Right lobe of liver (tissue), 6 donors: ENCODE results near the gene SH3RF2. TPM values are rescaled to one million over a fixed set of nuclear protein-coding genes. Genes with fewer than 3 reads are reported as not detected.
"Not testable (repeated sequence)": the region's sequence is repeated elsewhere in the genome, so short reads cannot be mapped to it uniquely, and the experiment has no call there.

Source experiments
- ATAC-seq, 4 donors: fragments of 200-7000 bp; cut with Tn5 transposase; one replicate each; pipeline ENCODE4 v1.9.1; 2020; ENCODE audit warnings: mild to moderate bottlenecking in 4 of 4, moderate library complexity in 4 of 4
- DNase-seq, 3 donors: peaks; one replicate each; pipeline ENCODE4 v3.0.0-alpha.2; 2020
- H3K27ac ChIP-seq, 3 donors: fragments of 200-600 bp; one replicate each; pipeline ENCODE4 v1.8.0; 2022
- H3K27me3 ChIP-seq, 2 donors: fragments of 200-600 bp; one replicate each; pipeline ENCODE4 v1.8.0; 2022
- H3K36me3 ChIP-seq, 4 donors: fragments of 200-600 bp; sonication (generic) in 1 of 4; one replicate each; pipeline versions ENCODE4 v1.5.1 to v1.8.0; 2017 to 2022; ENCODE audit warnings: control low read depth in 1 of 4
- H3K4me1 ChIP-seq, 4 donors: fragments of 200-600 bp; sonication (generic) in 1 of 4; one replicate each; pipeline versions ENCODE4 v1.5.1 to v1.8.0; 2017 to 2022; ENCODE audit warnings: control low read depth in 1 of 4
- H3K4me3 ChIP-seq, 3 donors: fragments of 200-600 bp; one replicate each; pipeline ENCODE4 v1.8.0; 2022
- H3K9me3 ChIP-seq, 4 donors: fragments of 200-600 bp; sonication (generic) in 1 of 4; one replicate each; pipeline versions ENCODE4 v1.5.1 to v1.8.0; 2017 to 2022; ENCODE audit warnings: control low read depth in 1 of 4
- CTCF ChIP-seq, 4 donors: fragments of 200-600 bp in 3 of 4; fragments of 450-650 bp in 1 of 4; IDR thresholded peaks; one replicate each; pipeline versions ENCODE4 v1.5.1 to v1.8.0; 2016 to 2022; ENCODE audit warnings: antibody characterized with exemption in 4 of 4, mild to moderate bottlenecking in 2 of 4
- POLR2A ChIP-seq: fragments of 450-650 bp; IDR thresholded peaks from one replicate; pipeline ENCODE4 v1.6.1; 2017; ENCODE audit warnings: antibody characterized with exemption, mild to moderate bottlenecking
- WGBS: methylation state at CpG from one replicate; pipeline ENCODE4 v1.1.6; 2018; ENCODE audit warnings: low coverage, low lambda C conversion rate; ENCODE audit not compliant: insufficient coverage; ENCODE audit errors: missing lambda C conversion rate; 5-methylcytosine and 5-hydroxymethylcytosine counted together
- intact Hi-C, 2 donors: fragments of 100-400 bp; cut with DNase I; formaldehyde crosslinking; loops; one replicate each; pipeline versions ENCODE4 v1.11.2 to v1.14.1; 2022
- total RNA-seq, 6 experiments: library from RNA; depleted of rRNA in 2 of 6; stranded (reverse); fragments of >200 nt in 2 of 6; fragmentation: NEBNext Ultra II Directional in 3 of 6; extraction: Animal tissue kit (Norgen Biotek cat#: 25700) in 3 of 6; gene quantifications; one replicate each; pipeline versions ENCODE4 v1.1.0 to v1.2.4, GENCODE V29; 2016 to 2023
- donor health status: DM: no; HTN: yes; CAD: no.
- donor health status: DM: no; HTN: no; CAD: no.
- donor health status: DM: no; HTN: no; CAD: no.
- donor health status: DM: no; HTN: yes; CAD: no.
- donor health status: DM: no; HTN: yes; CAD: no.

The SH3RF2 gene
- total RNA-seq, 6 experiments from 2014 or later = 2.7 to 20.6 (median 5.8) TPM

GRCh38 chr5:145958436-145958835 lies 22.1 kb downstream of the SH3RF2 start:
- no peaks in the 10 kb centered on the region for H3K27me3 ChIP-seq
- TF ChIP-seq CTCF (IDR thresholded peaks at IDR 0.05) (no peak), POLR2A (no peak)
- H3K9me3 ChIP-seq = no peaks in the 10 kb centered on the region
- H3K4me3 ChIP-seq = no peak overlapping the region
- peaks cover 0 to 6% (median 3%) of the 10 kb centered on the region in 4 donors for H3K4me1 ChIP-seq
- H3K27ac ChIP-seq = no peak overlapping the region
- ATAC-seq (no peak), DNase-seq (no peak)
- no peaks in the 10 kb centered on the region for H3K36me3 ChIP-seq
- intact Hi-C loops = no loop called here
- 80% methylated on average over 4 of the region's 6 CpGs for WGBS

GRCh38 chr5:145960166-145960565 lies 23.8 kb downstream of the SH3RF2 start:
- TF ChIP-seq POLR2A (no peak), CTCF (IDR thresholded peaks at IDR 0.05) (no peak)
- H3K4me3 ChIP-seq = no peak overlapping the region
- H3K36me3 ChIP-seq = no peaks in the 10 kb centered on the region
- no peak for DNase-seq
- no peaks in the 10 kb centered on the region for H3K9me3 ChIP-seq
- H3K27me3 ChIP-seq = no peaks in the 10 kb centered on the region
- WGBS = 12% methylated on average over 1 of the region's 1 CpG
- intact Hi-C loops = no loop called here
- ATAC-seq = peak in 2 of 4 donors; percentile 32 to 58
- peak overlapping the region in 1 of 3 donors; percentile 16 for H3K27ac ChIP-seq
- peaks cover 0 to 7% (median 3%) of the 10 kb centered on the region in 4 donors for H3K4me1 ChIP-seq

GRCh38 chr5:145960848-145961600 lies 24.6 kb downstream of the SH3RF2 start:
- Histone ChIP-seq H3K27ac (peak overlapping the region in 1 of 3 donors; percentile 16), H3K9me3 (no peaks in the 10 kb centered on the region), H3K4me1 (peaks cover 0 to 16% (median 6%) of the 10 kb centered on the region in 4 donors), H3K36me3 (no peaks in the 10 kb centered on the region), H3K4me3 (no peak overlapping the region), H3K27me3 (no peaks in the 10 kb centered on the region)
- WGBS = 72% methylated on average over 4 of the region's 4 CpGs
- ATAC-seq (peak in 1 of 4 donors; percentile 53), DNase-seq (no peak)
- intact Hi-C loops = no loop called here
- TF ChIP-seq POLR2A = no peak
- TF ChIP-seq CTCF (IDR thresholded peaks at IDR 0.05) = no peak

GRCh38 chr5:145962001-145962400 lies 25.6 kb downstream of the SH3RF2 start:
- 70% methylated on average over 2 of the region's 2 CpGs for WGBS
- no peak overlapping the region for H3K4me3 ChIP-seq
- H3K9me3 ChIP-seq = no peaks in the 10 kb centered on the region
- no peaks in the 10 kb centered on the region for H3K36me3 ChIP-seq
- H3K27ac ChIP-seq = no peak overlapping the region
- intact Hi-C loops = no loop called here
- ATAC-seq (no peak), DNase-seq (no peak)
- H3K27me3 ChIP-seq = no peaks in the 10 kb centered on the region
- peaks cover 0 to 17% (median 6%) of the 10 kb centered on the region in 4 donors for H3K4me1 ChIP-seq
- no peak for TF ChIP-seq CTCF (IDR thresholded peaks at IDR 0.05)
- TF ChIP-seq POLR2A = no peak

GRCh38 chr5:145964008-145964407 lies 27.6 kb downstream of the SH3RF2 start:
- intact Hi-C loops, DNase-seq, H3K9me3 ChIP-seq, H3K27ac ChIP-seq, H3K36me3 ChIP-seq, ATAC-seq, H3K27me3 ChIP-seq, H3K4me3 ChIP-seq: not testable (repeated sequence)
- peaks cover 0 to 24% (median 11%) of the 10 kb centered on the region in 4 donors for H3K4me1 ChIP-seq
- WGBS = 99% methylated on average over 8 of the region's 9 CpGs
